Suprapubic skin (tissue), 4 donors: ENCODE data around the gene SUGCT. TPM values are rescaled to one million over a fixed set of nuclear protein-coding genes. Genes with fewer than 3 reads are reported as not detected.

Experiments
- DNase-seq, 2 donors: peaks; one replicate each; pipeline ENCODE4 v3.0.0-alpha.2; 2019; ENCODE audit warnings: low spot score in 2 of 2
- H3K27ac ChIP-seq: fragments of 200-600 bp; sonication (generic); one replicate; pipeline ENCODE4 v1.5.1; 2019
- H3K27me3 ChIP-seq: fragments of 200-600 bp; sonication (generic); one replicate; pipeline ENCODE4 v1.5.1; 2019
- H3K36me3 ChIP-seq: fragments of 200-600 bp; sonication (generic); one replicate; pipeline ENCODE4 v1.5.1; 2019
- H3K4me1 ChIP-seq: fragments of 200-600 bp; sonication (generic); one replicate; pipeline ENCODE4 v1.5.1; 2019
- H3K4me3 ChIP-seq: fragments of 200-600 bp; sonication (generic); one replicate; pipeline ENCODE4 v1.5.1; 2019; ENCODE audit warnings: mild to moderate bottlenecking
- H3K9me3 ChIP-seq: fragments of 200-600 bp; sonication (generic); one replicate; pipeline ENCODE4 v1.5.1; 2019
- EP300 ChIP-seq: sonication (generic); formaldehyde crosslinking; IDR thresholded peaks from one replicate; pipeline ENCODE4 v1.6.1; 2017; ENCODE audit warnings: antibody characterized with exemption
- POLR2A ChIP-seq, 2 donors: fragments of 450-650 bp; IDR thresholded peaks; one replicate each; pipeline ENCODE4 v1.6.1; 2017; ENCODE audit warnings: antibody characterized with exemption in 2 of 2, mild to moderate bottlenecking in 2 of 2, moderate library complexity in 2 of 2
- POLR2AphosphoS5 ChIP-seq, 3 donors: sonication (generic); formaldehyde crosslinking; IDR thresholded peaks; one replicate each; pipeline ENCODE4 v1.6.1; 2017; ENCODE audit warnings: antibody characterized with exemption in 3 of 3
- WGBS: methylation state at CpG from one replicate; pipeline ENCODE4 v1.1.5; 2018; 5-methylcytosine and 5-hydroxymethylcytosine counted together
- total RNA-seq, 4 donors: library from RNA; depleted of rRNA; stranded (reverse); fragments of >200 nt; gene quantifications; one replicate each; pipeline ENCODE4 v1.1.0, GENCODE V29; 2016
- TF ChIP-seq, protein P1 (sequence below), 2 donors: fragments of 200-600 bp in 1 of 2; fragments of 450-650 bp in 1 of 2; sonication (generic) in 1 of 2; IDR thresholded peaks; one replicate each; pipeline ENCODE4 v1.5.1; 2016 to 2019; ENCODE audit warnings: antibody characterized with exemption in 2 of 2, mild to moderate bottlenecking in 1 of 2, moderate library complexity in 1 of 2

The SUGCT gene
- total RNA-seq, 4 donors from 2014 or later, result 0.73 to 2.2 (median 0.98) TPM; not detected in 1

DNA sequence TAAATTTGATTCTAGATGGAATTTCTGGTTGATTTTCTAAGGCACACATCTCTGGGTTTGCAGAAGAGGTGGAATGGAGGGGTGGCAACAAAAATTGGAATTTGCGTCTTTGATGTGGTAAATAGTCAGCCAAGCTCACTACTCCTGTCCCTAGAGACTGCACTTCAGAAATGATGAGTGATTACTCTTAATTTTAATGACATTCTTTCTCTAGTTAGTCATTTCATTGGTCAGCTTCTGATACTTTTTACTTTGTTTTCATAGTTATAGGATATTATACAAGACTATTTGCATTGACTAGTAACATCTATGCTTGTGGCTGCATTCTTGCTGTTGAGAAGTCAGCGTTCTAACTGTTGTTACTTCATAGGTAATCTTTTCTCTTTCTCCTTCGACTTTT is 658.3 kb downstream of the SUGCT start:
- Histone ChIP-seq H3K4me1 (peaks cover 7% of the 10 kb centered on the region), H3K27ac (no peak overlapping the region), H3K9me3 (no peaks in the 10 kb centered on the region), H3K27me3 (no peaks in the 10 kb centered on the region), H3K36me3 (no peaks in the 10 kb centered on the region), H3K4me3 (no peak overlapping the region)
- TF ChIP-seq, protein P1, sequence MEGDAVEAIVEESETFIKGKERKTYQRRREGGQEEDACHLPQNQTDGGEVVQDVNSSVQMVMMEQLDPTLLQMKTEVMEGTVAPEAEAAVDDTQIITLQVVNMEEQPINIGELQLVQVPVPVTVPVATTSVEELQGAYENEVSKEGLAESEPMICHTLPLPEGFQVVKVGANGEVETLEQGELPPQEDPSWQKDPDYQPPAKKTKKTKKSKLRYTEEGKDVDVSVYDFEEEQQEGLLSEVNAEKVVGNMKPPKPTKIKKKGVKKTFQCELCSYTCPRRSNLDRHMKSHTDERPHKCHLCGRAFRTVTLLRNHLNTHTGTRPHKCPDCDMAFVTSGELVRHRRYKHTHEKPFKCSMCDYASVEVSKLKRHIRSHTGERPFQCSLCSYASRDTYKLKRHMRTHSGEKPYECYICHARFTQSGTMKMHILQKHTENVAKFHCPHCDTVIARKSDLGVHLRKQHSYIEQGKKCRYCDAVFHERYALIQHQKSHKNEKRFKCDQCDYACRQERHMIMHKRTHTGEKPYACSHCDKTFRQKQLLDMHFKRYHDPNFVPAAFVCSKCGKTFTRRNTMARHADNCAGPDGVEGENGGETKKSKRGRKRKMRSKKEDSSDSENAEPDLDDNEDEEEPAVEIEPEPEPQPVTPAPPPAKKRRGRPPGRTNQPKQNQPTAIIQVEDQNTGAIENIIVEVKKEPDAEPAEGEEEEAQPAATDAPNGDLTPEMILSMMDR (IDR thresholded peaks at IDR 0.05), result no peak
- TF ChIP-seq POLR2AphosphoS5 (IDR thresholded peaks at IDR 0.05), result no peak
- no peak for TF ChIP-seq POLR2A (IDR thresholded peaks at IDR 0.05)
- no peak for TF ChIP-seq EP300
- no peak for DNase-seq
- 90% methylated on average over 3 of the region's 3 CpGs for WGBS

DNA sequence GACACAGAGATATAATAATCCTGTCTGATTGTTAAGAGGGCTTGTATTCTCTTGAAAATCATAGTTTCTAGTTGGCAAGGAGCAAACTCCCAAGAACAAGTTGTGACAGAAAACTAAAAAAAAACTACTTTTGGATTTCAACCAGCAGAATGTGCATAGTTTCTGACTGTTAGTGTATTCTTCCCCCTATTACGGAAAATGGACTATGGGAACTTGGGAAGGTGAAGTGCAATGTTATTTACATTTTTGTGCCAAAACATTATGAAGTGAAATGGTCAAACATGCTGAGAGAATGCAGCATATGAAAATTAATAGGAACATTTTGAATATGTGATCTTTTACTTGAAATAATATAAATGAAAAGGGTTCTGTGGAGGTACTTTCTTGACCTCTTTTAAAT is 660.8 kb downstream of the SUGCT start:
- WGBS, result 54% methylated on average over 1 of the region's 1 CpG
- TF ChIP-seq POLR2A (IDR thresholded peaks at IDR 0.05) (no peak), POLR2AphosphoS5 (IDR thresholded peaks at IDR 0.05) (no peak), EP300 (no peak)
- TF ChIP-seq, protein P1 (IDR thresholded peaks at IDR 0.05), result no peak

DNA sequence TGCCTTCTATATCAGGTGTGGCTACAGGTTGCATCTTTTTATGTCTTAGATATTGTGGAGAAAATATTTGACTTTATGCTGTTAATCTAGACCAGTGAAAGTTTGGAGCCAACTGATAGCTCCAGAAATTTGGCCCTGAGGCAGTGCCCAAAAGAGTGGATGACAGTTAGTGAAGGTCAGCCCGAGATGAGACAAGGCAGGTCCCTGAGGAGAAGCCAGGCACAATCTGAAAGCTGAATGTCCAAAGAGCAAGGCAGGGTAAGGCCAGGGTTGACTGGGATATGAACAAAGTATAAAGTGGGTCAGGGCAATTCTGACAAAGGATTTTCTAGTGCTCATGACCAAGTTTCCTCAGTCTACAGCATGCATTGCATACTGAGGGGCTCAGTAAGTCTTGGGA is 661.9 kb downstream of the SUGCT start:
- 53% methylated on average over 1 of the region's 1 CpG for WGBS
- H3K27ac ChIP-seq, result no peak overlapping the region
- no peaks in the 10 kb centered on the region for H3K36me3 ChIP-seq
- H3K4me3 ChIP-seq, result no peak overlapping the region
- H3K9me3 ChIP-seq, result no peaks in the 10 kb centered on the region
- peaks cover 7% of the 10 kb centered on the region for H3K4me1 ChIP-seq
- H3K27me3 ChIP-seq, result no peaks in the 10 kb centered on the region
- DNase-seq, result no peak
- no peak for TF ChIP-seq POLR2AphosphoS5 (IDR thresholded peaks at IDR 0.05)
- no peak for TF ChIP-seq EP300
- TF ChIP-seq, protein P1 (IDR thresholded peaks at IDR 0.05), result no peak
- TF ChIP-seq POLR2A (IDR thresholded peaks at IDR 0.05), result no peak

More for the DNA sequence above, 660.8 kb downstream of the SUGCT start:
- Histone ChIP-seq H3K9me3 (no peaks in the 10 kb centered on the region), H3K4me3 (no peak overlapping the region), H3K27me3 (no peaks in the 10 kb centered on the region), H3K36me3 (no peaks in the 10 kb centered on the region), H3K4me1 (peaks cover 7% of the 10 kb centered on the region), H3K27ac (no peak overlapping the region)
- no peak for DNase-seq

DNA sequence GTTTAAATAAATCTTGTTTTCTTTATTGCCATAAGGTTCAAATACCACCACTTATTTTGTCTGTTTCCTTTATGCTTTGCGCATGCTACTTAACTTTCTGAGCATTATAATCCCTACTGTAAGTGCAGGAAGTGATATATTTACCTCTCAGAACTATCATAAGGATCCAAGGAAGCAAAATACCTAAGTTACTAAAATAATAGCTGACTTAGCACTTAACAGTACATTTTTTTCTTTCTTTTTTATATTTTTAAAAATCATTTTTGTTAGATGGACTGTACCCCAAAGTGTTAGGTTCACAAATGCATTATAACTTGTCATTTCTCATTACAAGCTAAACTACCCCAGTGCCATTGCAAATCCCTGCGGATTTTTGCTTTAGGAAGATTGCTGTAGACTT is 663.8 kb downstream of the SUGCT start:
- 96% methylated on average over 2 of the region's 2 CpGs for WGBS

DNA sequence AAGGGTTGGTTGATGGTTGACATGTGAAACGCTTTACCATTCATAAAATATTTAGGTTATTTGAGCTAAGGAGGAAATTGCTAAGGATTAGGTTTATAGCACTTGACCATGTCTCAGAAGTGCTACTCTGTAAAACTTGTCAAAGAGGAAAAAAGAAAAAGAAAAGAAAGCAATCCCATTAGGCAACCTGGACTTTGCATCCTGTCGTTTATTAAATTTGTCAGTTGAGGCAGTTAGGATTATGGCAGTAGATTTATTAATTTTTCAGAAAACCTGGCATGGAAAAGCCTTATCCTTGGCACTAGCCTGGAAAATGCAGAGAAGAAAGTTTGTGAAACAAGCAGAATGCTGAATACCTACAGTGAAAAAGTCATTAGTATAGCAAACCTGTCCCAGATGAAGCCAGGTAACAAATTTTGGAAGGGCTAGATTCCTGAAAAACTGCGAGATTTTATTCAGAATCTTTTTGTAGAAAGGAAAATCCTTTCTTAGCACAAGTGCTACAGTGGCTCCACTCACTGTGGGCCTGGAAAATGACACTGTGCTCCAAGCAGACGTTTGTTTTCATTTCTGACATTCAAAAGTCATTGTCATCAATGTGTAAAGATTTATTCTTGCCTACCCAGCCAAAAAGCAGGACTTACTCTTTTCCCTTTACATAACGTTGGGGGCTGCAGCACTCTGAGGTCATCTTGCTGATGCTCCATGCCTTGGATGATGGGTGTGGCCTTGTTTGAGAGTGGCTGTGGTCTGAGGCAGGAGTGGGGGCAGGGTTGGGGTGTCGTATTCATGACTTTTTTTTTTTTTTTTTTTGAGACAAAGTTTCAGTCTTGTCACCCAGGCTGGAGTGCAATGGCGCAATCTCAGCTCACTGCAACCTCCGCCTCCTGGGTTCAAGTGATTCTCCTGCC is 664.9 kb downstream of the SUGCT start:
- WGBS, result 70% methylated on average over 8 of the region's 8 CpGs
- no peaks in the 10 kb centered on the region for H3K36me3 ChIP-seq
- no peak overlapping the region for H3K4me3 ChIP-seq
- no peak overlapping the region for H3K27ac ChIP-seq
- peaks cover 6% of the 10 kb centered on the region for H3K4me1 ChIP-seq
- no peaks in the 10 kb centered on the region for H3K27me3 ChIP-seq
- TF ChIP-seq EP300, result no peak
- DNase-seq, result no peak
- H3K9me3 ChIP-seq, result no peaks in the 10 kb centered on the region

More for the DNA sequence above, 663.8 kb downstream of the SUGCT start:
- DNase-seq, result no peak
- Histone ChIP-seq H3K4me3 (no peak overlapping the region), H3K27me3 (no peaks in the 10 kb centered on the region), H3K9me3 (no peaks in the 10 kb centered on the region), H3K27ac (no peak overlapping the region), H3K4me1 (peaks cover 7% of the 10 kb centered on the region), H3K36me3 (no peaks in the 10 kb centered on the region)
- no peak for TF ChIP-seq EP300

DNA sequence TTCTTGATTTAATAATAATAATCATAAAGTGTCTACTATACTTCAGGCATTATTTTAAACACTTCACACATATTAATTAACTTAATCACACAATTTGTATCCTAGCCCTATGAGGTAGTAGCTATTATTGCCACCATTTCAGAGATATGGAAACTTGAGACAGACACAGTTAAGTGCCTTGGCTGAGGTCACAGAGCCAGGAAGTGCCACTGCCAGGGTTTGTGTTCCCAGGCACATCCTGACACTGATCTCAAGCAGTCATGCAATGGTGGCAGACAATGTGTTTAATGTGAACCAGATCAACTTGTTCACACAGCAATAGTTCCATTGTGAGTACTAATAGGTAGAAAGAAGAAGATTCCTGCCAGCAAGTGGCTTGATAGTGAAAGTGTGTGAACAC is 666.0 kb downstream of the SUGCT start:
- no peaks in the 10 kb centered on the region for H3K9me3 ChIP-seq

More for the DNA sequence above, 666.0 kb downstream of the SUGCT start:
- no peak for DNase-seq
- Histone ChIP-seq H3K27ac (no peak overlapping the region), H3K4me1 (peaks cover 3% of the 10 kb centered on the region), H3K27me3 (no peaks in the 10 kb centered on the region), H3K4me3 (no peak overlapping the region), H3K36me3 (no peaks in the 10 kb centered on the region)
- TF ChIP-seq EP300, result no peak
